Kidney (tissue), 14 donors: ENCODE measurements around the gene IQUB. TPM values are rescaled to one million over a fixed set of nuclear protein-coding genes. Genes with fewer than 3 reads are reported as not detected.

Experiments
- DNase-seq, 5 donors: peaks; one replicate each; pipeline ENCODE4 v3.0.0-alpha.2; 2013 to 2020
- FAIRE-seq: peaks from 2 replicates; lab custom pipeline; 2012; peaks lifted over from hg19 to GRCh38; lab: Jason Lieb, UNC
- H3K27ac ChIP-seq, 2 donors: one replicate each; pipeline ENCODE4 v1.7.0; 2013; ENCODE audit warnings: low read depth in 2 of 2, low read length in 2 of 2, inconsistent platforms in 1 of 2
- H3K27me3 ChIP-seq: one replicate; pipeline ENCODE4 v1.7.1; 2013; ENCODE audit warnings: low read length, inconsistent platforms; ENCODE audit not compliant: control insufficient read depth, insufficient read depth
- H3K36me3 ChIP-seq, 3 donors: one replicate each; pipeline versions ENCODE4 v1.7.0 to v1.7.1; 2013; ENCODE audit warnings: low read length in 3 of 3, control low read depth in 1 of 3, inconsistent platforms in 1 of 3; ENCODE audit not compliant: insufficient read depth in 3 of 3, control insufficient read depth in 2 of 3
- H3K4me1 ChIP-seq, 3 donors: one replicate each; pipeline versions ENCODE4 v1.7.0 to v1.7.1; 2013; ENCODE audit warnings: low read length in 3 of 3, inconsistent platforms in 1 of 3, low read depth in 1 of 3; ENCODE audit not compliant: control insufficient read depth in 2 of 3, insufficient read depth in 2 of 3
- H3K4me3 ChIP-seq, 3 donors: one replicate each; pipeline versions ENCODE4 v1.7.0 to v1.8.1; 2013; ENCODE audit warnings: low read length in 3 of 3, control low read depth in 1 of 3, inconsistent platforms in 1 of 3
- H3K9ac ChIP-seq, 3 donors: one replicate each; pipeline versions ENCODE4 v1.7.0 to v1.7.1; 2013; ENCODE audit warnings: low read length in 3 of 3, control low read depth in 1 of 3, inconsistent platforms in 1 of 3
- H3K9me3 ChIP-seq, 3 donors: one replicate each; pipeline versions ENCODE4 v1.7.0 to v1.7.1; 2013; ENCODE audit warnings: low read length in 3 of 3, control low read depth in 1 of 3, inconsistent platforms in 1 of 3; ENCODE audit not compliant: control insufficient read depth in 2 of 3, insufficient read depth in 1 of 3
- intact Hi-C: fragments of 100-400 bp; cut with DNase I; formaldehyde crosslinking; loops from one replicate; pipeline ENCODE4 v1.11.1; 2022
- polyA plus RNA-seq: library from polyadenylated mRNA; stranded (reverse); fragments of 350-450 nt; fragmentation: Illumina TruSeq; extraction: RNeasy Lipid Tissue Mini Kit (QIAGEN cat#74804); gene quantifications from one replicate; pipeline ENCODE4 v1.2.3, GENCODE V29; 2014; ENCODE audit warnings: low read depth, low replicate concordance; ENCODE audit not compliant: insufficient read depth
- total RNA-seq: library from RNA; stranded (reverse); fragmentation: NEBNext Ultra II Directional; extraction: Animal tissue kit (Norgen Biotek cat#: 25700); gene quantifications from one replicate; pipeline ENCODE4 v1.2.1, GENCODE V29; 2021
- TF ChIP-seq, protein P1 (sequence below): IDR thresholded peaks from 3 replicates; pipeline ENCODE4 v1.5.1; 2012; ENCODE audit warnings: mild to moderate bottlenecking, moderate library complexity, borderline replicate concordance; ENCODE audit not compliant: insufficient read depth; ENCODE audit errors: extremely low read depth
- donor health status: control.
- donor health status: control.
- donor health status: control.
- donor health status: control.
- donor health status: control.
- donor health status: DM: yes; HTN: yes; CAD: no.
- donor health status: Normal renal cell carcinoma (clear cell type).

The IQUB gene
- total and polyA plus RNA-seq, 2 donors from 2014 or later, result 1.8 to 6.9 TPM

DNA sequence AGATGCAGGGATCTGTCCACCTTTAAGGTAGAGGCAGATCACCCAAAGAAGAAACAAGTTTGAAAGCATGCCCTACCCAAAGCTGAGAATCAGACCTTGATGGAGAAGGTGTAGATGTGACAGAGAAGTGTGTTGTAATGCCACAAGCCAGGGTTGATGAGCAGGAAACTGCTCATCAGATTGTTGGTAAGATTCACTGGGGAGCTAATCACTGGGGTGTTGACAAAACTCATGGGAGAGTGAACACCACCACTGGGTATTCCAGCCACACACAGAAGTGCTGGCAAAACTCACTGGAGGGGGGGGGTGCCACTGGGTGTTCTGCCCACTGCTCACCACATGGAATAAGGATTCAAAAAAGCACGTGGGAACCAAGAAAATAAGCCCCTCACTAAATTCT lies 95.2 kb downstream of the IQUB start:
- TF ChIP-seq, protein P1, sequence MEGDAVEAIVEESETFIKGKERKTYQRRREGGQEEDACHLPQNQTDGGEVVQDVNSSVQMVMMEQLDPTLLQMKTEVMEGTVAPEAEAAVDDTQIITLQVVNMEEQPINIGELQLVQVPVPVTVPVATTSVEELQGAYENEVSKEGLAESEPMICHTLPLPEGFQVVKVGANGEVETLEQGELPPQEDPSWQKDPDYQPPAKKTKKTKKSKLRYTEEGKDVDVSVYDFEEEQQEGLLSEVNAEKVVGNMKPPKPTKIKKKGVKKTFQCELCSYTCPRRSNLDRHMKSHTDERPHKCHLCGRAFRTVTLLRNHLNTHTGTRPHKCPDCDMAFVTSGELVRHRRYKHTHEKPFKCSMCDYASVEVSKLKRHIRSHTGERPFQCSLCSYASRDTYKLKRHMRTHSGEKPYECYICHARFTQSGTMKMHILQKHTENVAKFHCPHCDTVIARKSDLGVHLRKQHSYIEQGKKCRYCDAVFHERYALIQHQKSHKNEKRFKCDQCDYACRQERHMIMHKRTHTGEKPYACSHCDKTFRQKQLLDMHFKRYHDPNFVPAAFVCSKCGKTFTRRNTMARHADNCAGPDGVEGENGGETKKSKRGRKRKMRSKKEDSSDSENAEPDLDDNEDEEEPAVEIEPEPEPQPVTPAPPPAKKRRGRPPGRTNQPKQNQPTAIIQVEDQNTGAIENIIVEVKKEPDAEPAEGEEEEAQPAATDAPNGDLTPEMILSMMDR, result no peak
- Histone ChIP-seq H3K4me3 (no peak overlapping the region), H3K9ac (no peak overlapping the region), H3K27me3 (no peaks in the 10 kb centered on the region), H3K4me1 (no peaks in the 10 kb centered on the region), H3K36me3 (no peaks in the 10 kb centered on the region), H3K9me3 (no peaks in the 10 kb centered on the region), H3K27ac (no peak overlapping the region)
- no peak for DNase-seq
- FAIRE-seq, result no peak
- intact Hi-C loops, result no loop called here

DNA sequence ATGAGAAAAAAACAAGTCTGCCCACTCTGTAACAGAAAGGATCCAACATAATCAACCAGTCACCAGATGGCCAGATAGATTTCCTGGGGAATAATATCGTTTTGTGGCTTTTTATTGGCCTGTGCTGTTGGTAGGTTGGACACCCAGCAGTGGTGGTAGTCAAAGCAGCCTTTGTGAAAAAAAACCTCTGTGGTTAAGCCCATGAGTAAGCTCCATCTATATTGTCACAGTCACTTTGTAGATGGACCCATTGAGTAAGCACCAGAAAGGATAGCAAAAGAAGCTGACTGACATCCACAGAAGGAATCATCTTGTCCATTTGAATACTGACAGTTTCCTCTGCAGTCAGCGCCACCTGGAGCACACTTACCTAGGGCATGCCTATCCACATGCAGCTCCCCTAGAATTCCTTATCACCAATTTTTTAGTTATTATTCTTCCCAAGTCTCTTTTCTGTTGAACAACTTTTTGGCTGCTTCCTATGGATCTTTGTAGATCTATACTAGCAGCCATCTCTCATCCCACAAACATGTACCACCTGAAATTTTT lies 96.9 kb downstream of the IQUB start:
- FAIRE-seq (no peak), DNase-seq (no peak)
- no peaks in the 10 kb centered on the region for H3K4me1 ChIP-seq
- H3K9me3 ChIP-seq, result no peaks in the 10 kb centered on the region
- intact Hi-C loops, result no loop called here
- TF ChIP-seq, protein P1, result no peak
- H3K27ac ChIP-seq, result no peak overlapping the region
- no peak overlapping the region for H3K9ac ChIP-seq
- H3K27me3 ChIP-seq, result no peaks in the 10 kb centered on the region
- no peak overlapping the region for H3K4me3 ChIP-seq
- no peaks in the 10 kb centered on the region for H3K36me3 ChIP-seq

DNA sequence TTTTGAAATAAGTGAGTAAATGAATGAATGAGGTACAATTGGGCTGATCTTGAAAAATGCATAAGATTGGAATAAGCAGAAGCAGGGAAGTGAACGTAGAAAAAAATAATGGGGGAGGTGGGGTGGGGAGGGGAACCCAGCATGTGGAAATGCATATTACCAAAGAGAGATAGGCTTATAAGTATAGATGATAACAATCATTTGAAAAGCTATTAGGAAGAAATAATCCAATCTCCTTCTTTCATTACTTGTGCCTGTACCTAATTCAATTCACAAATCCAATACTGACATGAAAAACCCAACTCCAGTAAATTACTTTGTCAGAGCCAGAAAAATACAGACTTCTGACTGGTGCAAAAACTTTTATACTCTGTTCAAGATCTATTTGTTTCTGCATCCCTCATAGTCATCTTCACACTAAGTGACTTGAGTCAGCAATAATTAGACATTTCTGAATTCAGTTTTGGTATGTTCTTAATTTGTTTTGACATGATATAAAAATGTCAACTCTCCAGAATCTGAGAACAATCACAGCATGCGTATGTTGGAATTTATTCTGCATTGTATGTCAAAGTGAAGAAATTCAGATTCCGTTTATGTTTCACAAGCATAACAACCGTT lies 99.2 kb downstream of the IQUB start:
- H3K27me3 ChIP-seq, result no peaks in the 10 kb centered on the region
- no peak overlapping the region for H3K4me3 ChIP-seq
- FAIRE-seq (no peak), DNase-seq (no peak)
- no peaks in the 10 kb centered on the region for H3K36me3 ChIP-seq
- intact Hi-C loops, result no loop called here
- no peak overlapping the region for H3K9ac ChIP-seq
- H3K27ac ChIP-seq, result no peak overlapping the region
- no peaks in the 10 kb centered on the region for H3K4me1 ChIP-seq
- TF ChIP-seq, protein P1, result no peak
- H3K9me3 ChIP-seq, result no peaks in the 10 kb centered on the region
